Measurements from ENCODE around the gene TSSC4.

The TSSC4 gene

DNA sequence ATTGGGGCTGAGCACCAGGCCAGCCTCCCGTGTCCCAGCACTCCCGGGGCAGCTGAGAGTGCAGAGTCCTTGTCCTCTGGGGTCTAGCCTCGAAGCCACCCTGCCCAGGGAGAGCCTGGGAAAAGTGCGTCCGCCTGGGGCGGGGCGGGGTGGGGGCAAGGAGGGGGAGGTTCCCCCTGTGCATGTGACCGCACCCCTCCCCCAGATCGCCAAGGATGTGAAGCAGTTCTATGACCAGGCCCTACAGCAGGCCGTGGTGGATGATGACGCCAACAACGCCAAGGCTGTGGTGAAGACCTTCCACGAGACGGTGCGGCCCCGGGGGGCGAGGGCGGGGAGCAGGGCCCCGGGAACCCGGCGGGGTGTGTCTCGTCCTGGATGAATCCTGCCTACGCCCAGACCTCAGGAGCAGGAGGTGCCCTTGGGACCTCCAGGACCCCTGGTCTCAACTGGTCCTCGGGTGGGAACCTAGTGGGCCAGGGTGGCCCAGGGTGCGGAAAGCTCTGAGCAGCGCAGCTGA is 5.3 kb upstream of the TSSC4 start:
- Histone ChIP-seq H3K9me3 (no peaks in the 10 kb centered on the region), H3K27ac (no peak overlapping the region), H3K27me3 (no peaks in the 10 kb centered on the region), H3K4me3 (ENCODE audit: low read depth in 1 of 2, low read length in 1 of 2) (no peak overlapping the region), H3K4me1 (ENCODE audit: control insufficient read depth in 1 of 2, insufficient read depth in 1 of 2, low read depth in 1 of 2, low read length in 1 of 2) (peaks cover 7 to 12% of the 10 kb centered on the region in 2 experiments), H3K36me3 (no peaks in the 10 kb centered on the region)
- TF ChIP-seq, protein P1, sequence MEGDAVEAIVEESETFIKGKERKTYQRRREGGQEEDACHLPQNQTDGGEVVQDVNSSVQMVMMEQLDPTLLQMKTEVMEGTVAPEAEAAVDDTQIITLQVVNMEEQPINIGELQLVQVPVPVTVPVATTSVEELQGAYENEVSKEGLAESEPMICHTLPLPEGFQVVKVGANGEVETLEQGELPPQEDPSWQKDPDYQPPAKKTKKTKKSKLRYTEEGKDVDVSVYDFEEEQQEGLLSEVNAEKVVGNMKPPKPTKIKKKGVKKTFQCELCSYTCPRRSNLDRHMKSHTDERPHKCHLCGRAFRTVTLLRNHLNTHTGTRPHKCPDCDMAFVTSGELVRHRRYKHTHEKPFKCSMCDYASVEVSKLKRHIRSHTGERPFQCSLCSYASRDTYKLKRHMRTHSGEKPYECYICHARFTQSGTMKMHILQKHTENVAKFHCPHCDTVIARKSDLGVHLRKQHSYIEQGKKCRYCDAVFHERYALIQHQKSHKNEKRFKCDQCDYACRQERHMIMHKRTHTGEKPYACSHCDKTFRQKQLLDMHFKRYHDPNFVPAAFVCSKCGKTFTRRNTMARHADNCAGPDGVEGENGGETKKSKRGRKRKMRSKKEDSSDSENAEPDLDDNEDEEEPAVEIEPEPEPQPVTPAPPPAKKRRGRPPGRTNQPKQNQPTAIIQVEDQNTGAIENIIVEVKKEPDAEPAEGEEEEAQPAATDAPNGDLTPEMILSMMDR (IDR thresholded peaks at IDR 0.05), result no peak

DNA sequence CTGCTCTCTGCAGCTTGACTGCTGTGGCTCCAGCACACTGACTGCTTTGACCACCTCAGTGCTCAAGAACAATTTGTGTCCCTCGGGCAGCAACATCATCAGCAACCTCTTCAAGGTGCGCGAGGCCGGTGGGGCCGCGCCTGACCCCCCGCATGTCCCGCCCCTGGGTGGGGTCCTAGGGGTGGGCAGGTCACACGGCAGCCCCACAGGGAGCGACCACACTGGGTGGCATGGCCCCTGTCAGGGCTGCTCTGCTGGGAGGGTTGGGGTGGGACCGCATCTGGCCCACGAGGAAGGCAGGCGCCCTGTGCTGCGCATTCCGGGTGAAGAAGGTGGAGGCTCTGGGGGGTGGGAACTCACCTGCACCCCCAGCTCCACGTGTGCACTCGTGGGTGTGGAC is 4.7 kb upstream of the TSSC4 start:
- TF ChIP-seq, protein P1 (IDR thresholded peaks at IDR 0.05), result no peak
- Histone ChIP-seq H3K4me1 (ENCODE audit: control insufficient read depth in 1 of 2, insufficient read depth in 1 of 2, low read depth in 1 of 2, low read length in 1 of 2) (peaks cover 9 to 13% of the 10 kb centered on the region in 2 experiments), H3K27ac (no peak overlapping the region), H3K36me3 (no peaks in the 10 kb centered on the region), H3K4me3 (ENCODE audit: low read depth in 1 of 2, low read length in 1 of 2) (no peak overlapping the region), H3K27me3 (no peaks in the 10 kb centered on the region), H3K9me3 (no peaks in the 10 kb centered on the region)

DNA sequence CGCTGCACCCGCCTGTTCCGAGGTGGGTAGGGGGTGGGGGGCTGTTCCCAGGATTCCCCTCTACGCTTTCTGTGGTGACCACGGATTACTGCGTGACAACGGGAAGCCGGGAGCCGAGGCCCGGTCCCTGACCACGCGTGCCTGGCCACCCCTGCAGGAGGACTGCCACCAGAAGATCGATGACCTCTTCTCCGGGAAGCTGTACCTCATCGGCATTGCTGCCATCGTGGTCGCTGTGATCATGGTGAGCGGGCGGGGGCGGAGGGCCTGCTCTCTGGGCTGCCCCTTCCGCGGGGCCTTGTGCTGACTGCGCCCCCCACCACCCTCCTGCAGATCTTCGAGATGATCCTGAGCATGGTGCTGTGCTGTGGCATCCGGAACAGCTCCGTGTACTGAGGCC is 4.1 kb upstream of the TSSC4 start:
- Histone ChIP-seq H3K4me1 (ENCODE audit: control insufficient read depth in 1 of 2, insufficient read depth in 1 of 2, low read depth in 1 of 2, low read length in 1 of 2) (peaks cover 15 to 19% of the 10 kb centered on the region in 2 experiments), H3K27me3 (no peaks in the 10 kb centered on the region), H3K9me3 (no peaks in the 10 kb centered on the region), H3K36me3 (no peaks in the 10 kb centered on the region), H3K27ac (no peak overlapping the region), H3K4me3 (ENCODE audit: low read depth in 1 of 2, low read length in 1 of 2) (no peak overlapping the region)
- TF ChIP-seq, protein P1 (IDR thresholded peaks at IDR 0.05), result no peak

DNA sequence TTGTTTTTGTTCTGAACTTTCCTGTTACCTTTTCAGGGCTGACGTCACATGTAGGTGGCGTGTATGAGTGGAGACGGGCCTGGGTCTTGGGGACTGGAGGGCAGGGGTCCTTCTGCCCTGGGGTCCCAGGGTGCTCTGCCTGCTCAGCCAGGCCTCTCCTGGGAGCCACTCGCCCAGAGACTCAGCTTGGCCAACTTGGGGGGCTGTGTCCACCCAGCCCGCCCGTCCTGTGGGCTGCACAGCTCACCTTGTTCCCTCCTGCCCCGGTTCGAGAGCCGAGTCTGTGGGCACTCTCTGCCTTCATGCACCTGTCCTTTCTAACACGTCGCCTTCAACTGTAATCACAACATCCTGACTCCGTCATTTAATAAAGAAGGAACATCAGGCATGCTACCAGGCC is 3.5 kb upstream of the TSSC4 start:
- no peaks in the 10 kb centered on the region for H3K27me3 ChIP-seq
- no peaks in the 10 kb centered on the region for H3K9me3 ChIP-seq
- H3K36me3 ChIP-seq, result peaks cover 3% of the 10 kb centered on the region
- peaks cover 20 to 25% of the 10 kb centered on the region in 2 experiments for H3K4me1 ChIP-seq (ENCODE audit: control insufficient read depth in 1 of 2, insufficient read depth in 1 of 2, low read depth in 1 of 2, low read length in 1 of 2)
- TF ChIP-seq, protein P1 (IDR thresholded peaks at IDR 0.05), result no peak
- H3K4me3 ChIP-seq (ENCODE audit: low read depth in 1 of 2, low read length in 1 of 2), result no peak overlapping the region
- H3K27ac ChIP-seq, result no peak overlapping the region

DNA sequence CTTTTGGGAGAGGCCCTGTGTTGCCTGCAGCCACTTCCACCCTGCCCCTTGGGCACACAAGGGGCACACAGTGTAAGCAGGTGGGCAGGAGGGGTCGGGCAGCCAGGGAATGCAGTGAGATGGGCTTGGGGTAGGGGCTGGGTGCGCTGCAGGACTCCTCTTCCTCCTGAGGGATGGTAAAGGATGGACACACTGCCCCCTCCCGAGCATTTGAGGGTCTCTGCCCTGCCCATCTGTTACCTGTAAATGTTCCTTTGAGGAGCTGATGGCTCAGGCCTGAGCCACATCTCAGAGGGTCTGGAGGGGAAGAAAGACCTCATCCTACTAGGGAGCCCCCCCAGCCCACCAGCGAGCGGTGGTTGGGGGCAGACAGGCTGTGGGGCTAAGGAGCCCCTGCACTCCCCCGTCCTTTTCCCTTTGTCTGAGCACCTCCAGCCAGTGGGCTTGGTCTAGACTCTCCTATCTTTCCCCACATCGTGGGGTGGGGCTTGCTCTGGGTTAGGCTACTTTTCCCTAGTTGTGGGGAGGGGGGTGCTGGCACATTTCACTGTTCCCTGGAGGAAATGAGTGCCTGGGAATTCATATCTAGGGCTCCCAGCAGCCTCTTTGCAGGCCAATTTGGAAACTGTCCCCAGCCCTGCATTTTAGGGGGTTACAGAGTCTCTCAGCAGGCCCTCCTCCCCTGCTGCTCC is 1.7 kb upstream of the TSSC4 start:
- Histone ChIP-seq H3K27me3 (no peaks in the 10 kb centered on the region), H3K27ac (peak overlapping the region; percentile 96), H3K4me1 (ENCODE audit: control insufficient read depth in 1 of 2, insufficient read depth in 1 of 2, low read depth in 1 of 2, low read length in 1 of 2) (peaks cover 21 to 25% of the 10 kb centered on the region in 2 experiments), H3K36me3 (peaks cover 21% of the 10 kb centered on the region), H3K9me3 (no peaks in the 10 kb centered on the region), H3K4me3 (ENCODE audit: low read depth in 1 of 2, low read length in 1 of 2) (peak overlapping the region in 1 of 2 experiments; percentile 83)
- TF ChIP-seq, protein P1 (IDR thresholded peaks at IDR 0.05), result no peak

All from neutrophil (primary cell).